ENCODE data around the gene GPR150. TPM values are rescaled to one million over a fixed set of nuclear protein-coding genes. Genes with fewer than 3 reads are reported as not detected.

GPR150 gene
- total and polyA plus RNA-seq, 9 of the 15 experiments (the other 6 are each of a cell fraction or from before 2014, with no cell fraction given) = not detected

DNA sequence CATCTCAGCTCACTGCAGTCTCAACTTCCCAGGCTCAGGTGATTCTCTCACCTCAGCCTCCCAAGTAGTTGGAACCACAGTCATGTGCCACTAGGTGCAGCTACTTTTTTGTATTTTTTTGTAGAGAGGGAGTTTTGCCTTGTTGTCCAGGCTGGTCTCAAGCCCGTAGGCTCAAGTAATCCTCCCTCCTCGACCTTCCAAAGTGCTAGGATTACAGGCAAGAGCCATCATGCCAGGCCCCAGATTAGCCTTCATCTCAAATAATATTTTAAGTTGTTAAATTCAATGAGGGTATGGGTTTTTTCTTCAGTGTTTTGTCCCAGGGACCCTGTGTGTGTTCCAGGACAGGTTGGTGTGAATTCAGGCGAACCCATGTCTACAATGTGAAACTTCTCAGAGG is 14.2 kb downstream of the GPR150 start:
- Histone ChIP-seq H3K9me3 (replicated peaks; ENCODE audit: control insufficient read depth, insufficient read depth, low read depth, low read length) (no peaks in the 10 kb centered on the region), H2AFZ (ENCODE audit: low read depth, low read length) (no peak overlapping the region), H3K9me1 (ENCODE audit: control insufficient read depth, insufficient read depth, low read length) (no peaks in the 10 kb centered on the region), H3K4me1 (replicated peaks in 1 of 2; ENCODE audit: control insufficient read depth in 2 of 2, insufficient read depth in 2 of 2, low read length in 2 of 2) (peaks cover 0 to 13% of the 10 kb centered on the region in 2 experiments; a peak in 4 of 5 replicates), H3K79me2 (ENCODE audit: control insufficient read depth, insufficient read depth, low read length) (no peaks in the 10 kb centered on the region), H3K27ac (ENCODE audit: extremely low read depth, low read depth, low read length) (no peak overlapping the region), H4K20me1 (replicated peaks; ENCODE audit: control insufficient read depth, insufficient read depth, low read length) (no peaks in the 10 kb centered on the region), H3K4me2 (ENCODE audit: insufficient read depth, low read length) (no peak overlapping the region), H3K36me3 (ENCODE audit: control insufficient read depth, insufficient read depth, low read length) (no peaks in the 10 kb centered on the region), H3K9ac (ENCODE audit: insufficient read depth in 1 of 2, low read depth in 2 of 2, low read length in 2 of 2) (no peak overlapping the region), H3K4me3 (no peak overlapping the region), H3K27me3 (ENCODE audit: control insufficient read depth in 2 of 2, insufficient read depth in 2 of 2, low read length in 2 of 2) (no peaks in the 10 kb centered on the region)
- DNase-seq (ENCODE audit: extremely low read depth in 1 of 4, low spot score in 3 of 4) (no peak), ATAC-seq (no peak), FAIRE-seq (no peak)
- POLR2A ChIA-PET = no interaction called here
- intact Hi-C loops (cut with micrococcal nuclease) (no loop called here), in situ Hi-C loops (cut with MboI) (loop anchor here (25.0 kb wide), 1 partner anchor 703 kb away; no protein-coding TSS in a partner anchor)
- CTCF ChIA-PET (ENCODE audit: low intra/inter-chr PET ratio) = no interaction called here
- no TSS peak for BruUV-seq (replicated peaks)
- WGBS (ENCODE audit: insufficient coverage, low coverage, missing lambda C conversion rate) = 72% methylated on average over 3 of the region's 3 CpGs
- TF ChIP-seq ARID2 (IDR thresholded peaks at IDR 0.05) (no peak), CHD4 (IDR thresholded peaks at IDR 0.05; ENCODE audit: insufficient read depth, insufficient replicate concordance, low read depth, low read length, poor library complexity, severe bottlenecking) (no peak), GTF3C2 (IDR thresholded peaks at IDR 0.05; ENCODE audit: borderline replicate concordance, extremely low read depth, insufficient read length) (no peak), TCF15 (CRISPR knock-in tag; IDR thresholded peaks at IDR 0.05) (no peak), ZBTB17 (CRISPR knock-in tag; IDR thresholded peaks at IDR 0.05) (no peak), FOXK2 (conservative IDR thresholded peaks at IDR 0.05 in 1 of 2, IDR thresholded peaks at IDR 0.05 in 1 of 2; ENCODE audit: low read depth in 2 of 2) (no peak), PBX2 (CRISPR knock-in tag; IDR thresholded peaks at IDR 0.05; ENCODE audit: low read depth) (no peak), PBX2 (tag; conservative IDR thresholded peaks at IDR 0.05; ENCODE audit: low read depth) (no peak), SIRT6 (IDR thresholded peaks at IDR 0.05; ENCODE audit: low read depth, low read length) (no peak), SRSF3 (IDR thresholded peaks at IDR 0.05; ENCODE audit: insufficient read depth, low read length) (no peak)
- TF ChIP-seq, protein P1, sequence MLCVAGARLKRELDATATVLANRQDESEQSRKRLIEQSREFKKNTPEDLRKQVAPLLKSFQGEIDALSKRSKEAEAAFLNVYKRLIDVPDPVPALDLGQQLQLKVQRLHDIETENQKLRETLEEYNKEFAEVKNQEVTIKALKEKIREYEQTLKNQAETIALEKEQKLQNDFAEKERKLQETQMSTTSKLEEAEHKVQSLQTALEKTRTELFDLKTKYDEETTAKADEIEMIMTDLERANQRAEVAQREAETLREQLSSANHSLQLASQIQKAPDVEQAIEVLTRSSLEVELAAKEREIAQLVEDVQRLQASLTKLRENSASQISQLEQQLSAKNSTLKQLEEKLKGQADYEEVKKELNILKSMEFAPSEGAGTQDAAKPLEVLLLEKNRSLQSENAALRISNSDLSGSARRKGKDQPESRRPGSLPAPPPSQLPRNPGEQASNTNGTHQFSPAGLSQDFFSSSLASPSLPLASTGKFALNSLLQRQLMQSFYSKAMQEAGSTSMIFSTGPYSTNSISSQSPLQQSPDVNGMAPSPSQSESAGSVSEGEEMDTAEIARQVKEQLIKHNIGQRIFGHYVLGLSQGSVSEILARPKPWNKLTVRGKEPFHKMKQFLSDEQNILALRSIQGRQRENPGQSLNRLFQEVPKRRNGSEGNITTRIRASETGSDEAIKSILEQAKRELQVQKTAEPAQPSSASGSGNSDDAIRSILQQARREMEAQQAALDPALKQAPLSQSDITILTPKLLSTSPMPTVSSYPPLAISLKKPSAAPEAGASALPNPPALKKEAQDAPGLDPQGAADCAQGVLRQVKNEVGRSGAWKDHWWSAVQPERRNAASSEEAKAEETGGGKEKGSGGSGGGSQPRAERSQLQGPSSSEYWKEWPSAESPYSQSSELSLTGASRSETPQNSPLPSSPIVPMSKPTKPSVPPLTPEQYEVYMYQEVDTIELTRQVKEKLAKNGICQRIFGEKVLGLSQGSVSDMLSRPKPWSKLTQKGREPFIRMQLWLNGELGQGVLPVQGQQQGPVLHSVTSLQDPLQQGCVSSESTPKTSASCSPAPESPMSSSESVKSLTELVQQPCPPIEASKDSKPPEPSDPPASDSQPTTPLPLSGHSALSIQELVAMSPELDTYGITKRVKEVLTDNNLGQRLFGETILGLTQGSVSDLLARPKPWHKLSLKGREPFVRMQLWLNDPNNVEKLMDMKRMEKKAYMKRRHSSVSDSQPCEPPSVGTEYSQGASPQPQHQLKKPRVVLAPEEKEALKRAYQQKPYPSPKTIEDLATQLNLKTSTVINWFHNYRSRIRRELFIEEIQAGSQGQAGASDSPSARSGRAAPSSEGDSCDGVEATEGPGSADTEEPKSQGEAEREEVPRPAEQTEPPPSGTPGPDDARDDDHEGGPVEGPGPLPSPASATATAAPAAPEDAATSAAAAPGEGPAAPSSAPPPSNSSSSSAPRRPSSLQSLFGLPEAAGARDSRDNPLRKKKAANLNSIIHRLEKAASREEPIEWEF (CRISPR knock-in tag; IDR thresholded peaks at IDR 0.05) = no peak
